ENCODE results near the gene TCEA2. TPM values are rescaled to one million over a fixed set of nuclear protein-coding genes. Genes with fewer than 3 reads are reported as not detected.

Gene TCEA2
- total and polyA plus RNA-seq, 2 of the 13 experiments (the other 11 are each of a cell fraction or from before 2014, with no cell fraction given): 28.1 to 33.7 TPM

DNA sequence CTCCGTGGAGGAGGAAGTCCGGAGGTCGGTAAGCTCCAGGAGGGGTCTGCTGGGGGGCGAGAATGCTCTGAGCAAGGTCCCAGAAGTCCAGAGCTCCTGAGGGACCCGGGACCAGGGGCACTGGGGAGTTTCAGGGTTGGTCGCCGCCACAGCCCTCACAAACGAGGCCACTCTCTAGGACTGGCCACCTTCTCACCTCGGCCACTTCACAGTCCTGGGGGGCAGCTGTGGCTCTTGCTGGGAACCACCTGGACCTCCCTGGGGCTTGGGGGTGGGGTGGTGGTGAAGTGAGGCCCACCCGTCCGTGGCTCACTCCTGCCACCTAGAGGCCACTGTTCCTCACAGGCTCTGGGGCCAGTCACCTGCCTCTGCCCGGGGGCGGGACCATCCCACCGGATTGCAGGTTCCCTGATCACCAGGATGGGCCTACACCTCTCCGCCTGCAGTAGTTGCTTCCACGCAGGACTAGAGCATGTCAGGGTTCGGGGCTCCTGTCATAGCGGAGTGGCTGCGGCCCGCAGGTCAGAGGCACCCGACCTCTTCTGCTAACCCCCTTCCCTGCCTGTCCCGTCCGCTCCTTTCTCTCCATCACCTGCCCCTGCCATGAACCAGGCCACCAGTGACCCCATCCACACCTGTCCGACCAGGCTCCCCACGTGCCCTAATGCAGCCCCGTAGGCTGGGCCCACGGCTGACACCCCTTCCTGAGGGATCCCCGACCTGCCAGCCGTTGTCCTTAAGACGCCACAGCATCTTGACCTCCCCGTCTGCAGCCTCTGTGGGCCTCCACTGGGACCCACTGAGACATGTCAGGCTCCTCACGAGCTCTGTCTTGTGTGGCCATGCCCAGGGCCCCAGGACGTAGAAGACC is 5.1 kb upstream of the TCEA2 start (continued):
- TF ChIP-seq SNAI1 (CRISPR knock-in tag; IDR thresholded peaks at IDR 0.05; ENCODE audit: borderline replicate concordance): no peak
- no peak for TF ChIP-seq MYNN (CRISPR knock-in tag; IDR thresholded peaks at IDR 0.05; ENCODE audit: low read depth)
- no peak for TF ChIP-seq SNRNP70 (IDR thresholded peaks at IDR 0.05; ENCODE audit: low read depth, low read length)
- TF ChIP-seq ZBTB38 (CRISPR knock-in tag; IDR thresholded peaks at IDR 0.05): no peak
- no peak for TF ChIP-seq ZNF3 (CRISPR knock-in tag; IDR thresholded peaks at IDR 0.05)
- peak; percentile 84 for TF ChIP-seq KDM2A (CRISPR knock-in tag; IDR thresholded peaks at IDR 0.05; ENCODE audit: borderline replicate concordance, low read depth)
- TF ChIP-seq ZNF282 (IDR thresholded peaks at IDR 0.05; ENCODE audit: partially characterized antibody): no peak
- TF ChIP-seq, protein P1, sequence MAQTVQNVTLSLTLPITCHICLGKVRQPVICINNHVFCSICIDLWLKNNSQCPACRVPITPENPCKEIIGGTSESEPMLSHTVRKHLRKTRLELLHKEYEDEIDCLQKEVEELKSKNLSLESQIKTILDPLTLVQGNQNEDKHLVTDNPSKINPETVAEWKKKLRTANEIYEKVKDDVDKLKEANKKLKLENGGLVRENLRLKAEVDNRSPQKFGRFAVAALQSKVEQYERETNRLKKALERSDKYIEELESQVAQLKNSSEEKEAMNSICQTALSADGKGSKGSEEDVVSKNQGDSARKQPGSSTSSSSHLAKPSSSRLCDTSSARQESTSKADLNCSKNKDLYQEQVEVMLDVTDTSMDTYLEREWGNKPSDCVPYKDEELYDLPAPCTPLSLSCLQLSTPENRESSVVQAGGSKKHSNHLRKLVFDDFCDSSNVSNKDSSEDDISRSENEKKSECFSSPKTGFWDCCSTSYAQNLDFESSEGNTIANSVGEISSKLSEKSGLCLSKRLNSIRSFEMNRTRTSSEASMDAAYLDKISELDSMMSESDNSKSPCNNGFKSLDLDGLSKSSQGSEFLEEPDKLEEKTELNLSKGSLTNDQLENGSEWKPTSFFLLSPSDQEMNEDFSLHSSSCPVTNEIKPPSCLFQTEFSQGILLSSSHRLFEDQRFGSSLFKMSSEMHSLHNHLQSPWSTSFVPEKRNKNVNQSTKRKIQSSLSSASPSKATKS (CRISPR knock-in tag; IDR thresholded peaks at IDR 0.05): no peak
- TF ChIP-seq, protein P2, sequence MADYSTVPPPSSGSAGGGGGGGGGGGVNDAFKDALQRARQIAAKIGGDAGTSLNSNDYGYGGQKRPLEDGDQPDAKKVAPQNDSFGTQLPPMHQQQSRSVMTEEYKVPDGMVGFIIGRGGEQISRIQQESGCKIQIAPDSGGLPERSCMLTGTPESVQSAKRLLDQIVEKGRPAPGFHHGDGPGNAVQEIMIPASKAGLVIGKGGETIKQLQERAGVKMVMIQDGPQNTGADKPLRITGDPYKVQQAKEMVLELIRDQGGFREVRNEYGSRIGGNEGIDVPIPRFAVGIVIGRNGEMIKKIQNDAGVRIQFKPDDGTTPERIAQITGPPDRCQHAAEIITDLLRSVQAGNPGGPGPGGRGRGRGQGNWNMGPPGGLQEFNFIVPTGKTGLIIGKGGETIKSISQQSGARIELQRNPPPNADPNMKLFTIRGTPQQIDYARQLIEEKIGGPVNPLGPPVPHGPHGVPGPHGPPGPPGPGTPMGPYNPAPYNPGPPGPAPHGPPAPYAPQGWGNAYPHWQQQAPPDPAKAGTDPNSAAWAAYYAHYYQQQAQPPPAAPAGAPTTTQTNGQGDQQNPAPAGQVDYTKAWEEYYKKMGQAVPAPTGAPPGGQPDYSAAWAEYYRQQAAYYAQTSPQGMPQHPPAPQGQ (CRISPR knock-in tag; IDR thresholded peaks at IDR 0.05; ENCODE audit: borderline replicate concordance): no peak
- TF ChIP-seq BCL6 (CRISPR knock-in tag; IDR thresholded peaks at IDR 0.05): no peak; the same call in 1 of the 2 replicates
- TF ChIP-seq ZFP1 (CRISPR knock-in tag; IDR thresholded peaks at IDR 0.05): peak; percentile 25; the same call in 1 of the 2 replicates
- peak; percentile 70; the same call in 1 of the 2 replicates for TF ChIP-seq MAZ (IDR thresholded peaks at IDR 0.05; ENCODE audit: borderline replicate concordance, low read depth, low read length)
- TF ChIP-seq MAZ (CRISPR knock-in tag; IDR thresholded peaks at IDR 0.05; ENCODE audit: low read depth): peak; percentile 77; the same call in 1 of the 2 replicates
- TF ChIP-seq, protein P3, sequence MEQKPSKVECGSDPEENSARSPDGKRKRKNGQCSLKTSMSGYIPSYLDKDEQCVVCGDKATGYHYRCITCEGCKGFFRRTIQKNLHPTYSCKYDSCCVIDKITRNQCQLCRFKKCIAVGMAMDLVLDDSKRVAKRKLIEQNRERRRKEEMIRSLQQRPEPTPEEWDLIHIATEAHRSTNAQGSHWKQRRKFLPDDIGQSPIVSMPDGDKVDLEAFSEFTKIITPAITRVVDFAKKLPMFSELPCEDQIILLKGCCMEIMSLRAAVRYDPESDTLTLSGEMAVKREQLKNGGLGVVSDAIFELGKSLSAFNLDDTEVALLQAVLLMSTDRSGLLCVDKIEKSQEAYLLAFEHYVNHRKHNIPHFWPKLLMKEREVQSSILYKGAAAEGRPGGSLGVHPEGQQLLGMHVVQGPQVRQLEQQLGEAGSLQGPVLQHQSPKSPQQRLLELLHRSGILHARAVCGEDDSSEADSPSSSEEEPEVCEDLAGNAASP (CRISPR knock-in tag; IDR thresholded peaks at IDR 0.05; ENCODE audit: borderline replicate concordance): peak; percentile 56
- 0 out of 2 replicates have a peak, but pooled peaks have one; percentile 54 for TF ChIP-seq ZNF790 (CRISPR knock-in tag; IDR thresholded peaks at IDR 0.05; ENCODE audit: borderline replicate concordance)
- TF ChIP-seq ZNF598 (CRISPR knock-in tag; IDR thresholded peaks at IDR 0.05; ENCODE audit: borderline replicate concordance): no peak
- TF ChIP-seq MAFK (conservative IDR thresholded peaks at IDR 0.05 in 1 of 2, IDR thresholded peaks at IDR 0.05 in 1 of 2; ENCODE audit: low read length in 2 of 2): no peak
- no peak for TF ChIP-seq ZNF20 (CRISPR knock-in tag; IDR thresholded peaks at IDR 0.05)
- peak; percentile 55; the same call in 1 of the 2 replicates for TF ChIP-seq CBFB (CRISPR knock-in tag; IDR thresholded peaks at IDR 0.05)
- TF ChIP-seq ZBTB7B (CRISPR knock-in tag; IDR thresholded peaks at IDR 0.05): peak; percentile 97
- no peak for TF ChIP-seq SIX4 (CRISPR knock-in tag; IDR thresholded peaks at IDR 0.05)
- TF ChIP-seq HOXA9 (CRISPR knock-in tag; IDR thresholded peaks at IDR 0.05; ENCODE audit: borderline replicate concordance): no peak
- no peak for TF ChIP-seq MAFF (IDR thresholded peaks at IDR 0.05; ENCODE audit: low read depth, low read length)
- TF ChIP-seq SP1 (IDR thresholded peaks at IDR 0.05): no peak
- peak; percentile 83 for TF ChIP-seq SP1 (CRISPR knock-in tag; IDR thresholded peaks at IDR 0.05)
- TF ChIP-seq ISX (CRISPR knock-in tag; conservative IDR thresholded peaks at IDR 0.05): no peak
